H9 (cell line): ENCODE data around the gene RBM33. TPM values are rescaled to one million over a fixed set of nuclear protein-coding genes. Genes with fewer than 3 reads are reported as not detected.

Experiments
- DNase-seq: peaks from one replicate; pipeline ENCODE4 v3.0.0-alpha.2; 2017
- H2AFZ ChIP-seq: one replicate; pipeline ENCODE4 v1.6.1; 2013; ENCODE audit warnings: mild to moderate bottlenecking, low read length, control low read depth, moderate library complexity
- H2AK5ac ChIP-seq: 2 replicates; pipeline ENCODE4 v1.6.1; 2013; ENCODE audit warnings: low read length, control low read depth, mixed read lengths; ENCODE audit not compliant: insufficient read length
- H2BK120ac ChIP-seq: one replicate; pipeline ENCODE4 v1.6.1; 2013; ENCODE audit warnings: low read depth, mild to moderate bottlenecking, low read length, control low read depth, inconsistent platforms; ENCODE audit not compliant: poor library complexity, severe bottlenecking
- H2BK12ac ChIP-seq: 2 replicates; pipeline ENCODE4 v1.6.1; 2013; ENCODE audit warnings: low read length, control low read depth, mixed read lengths, low read depth; ENCODE audit not compliant: insufficient read length
- H2BK15ac ChIP-seq: 2 replicates; pipeline ENCODE4 v1.6.1; 2013; ENCODE audit warnings: low read depth, low read length, control low read depth
- H2BK20ac ChIP-seq: one replicate; pipeline ENCODE4 v1.6.1; 2013; ENCODE audit warnings: low read depth, mild to moderate bottlenecking, low read length, control low read depth, inconsistent platforms; ENCODE audit not compliant: poor library complexity, severe bottlenecking
- H2BK5ac ChIP-seq: 2 replicates; pipeline ENCODE4 v1.6.1; 2013; ENCODE audit warnings: low read length, control low read depth, mixed read lengths; ENCODE audit not compliant: insufficient read length
- H3K14ac ChIP-seq: 2 replicates; pipeline ENCODE4 v1.6.1; 2013; ENCODE audit warnings: low read length, control low read depth; ENCODE audit not compliant: insufficient read depth
- H3K18ac ChIP-seq: 2 replicates; pipeline ENCODE4 v1.6.1; 2013; ENCODE audit warnings: low read depth, mild to moderate bottlenecking, mixed read lengths, low read length, control low read depth; ENCODE audit not compliant: insufficient read length
- H3K23ac ChIP-seq: 2 replicates; pipeline ENCODE4 v1.6.1; 2013; ENCODE audit warnings: low read length, control low read depth, mixed read lengths, low read depth; ENCODE audit not compliant: insufficient read length
- H3K23me2 ChIP-seq: 2 replicates; pipeline ENCODE4 v1.6.1; 2013; ENCODE audit warnings: low read depth, mild to moderate bottlenecking, mixed read lengths, low read length, control low read depth; ENCODE audit not compliant: insufficient read length, poor library complexity, severe bottlenecking
- H3K27ac ChIP-seq: 2 replicates; pipeline ENCODE4 v1.5.1; 2013; ENCODE audit warnings: low read length, control low read depth, mixed read lengths, low read depth; ENCODE audit not compliant: insufficient read length
- H3K27me3 ChIP-seq: 2 replicates; pipeline ENCODE4 v1.6.1; 2013; ENCODE audit warnings: low read length, control low read depth, inconsistent platforms; ENCODE audit not compliant: insufficient read depth
- H3K4ac ChIP-seq: 2 replicates; pipeline ENCODE4 v1.6.1; 2013; ENCODE audit warnings: low read depth, mild to moderate bottlenecking, control low read depth, inconsistent platforms, low read length, moderate library complexity
- H3K4me1 ChIP-seq: 2 replicates; pipeline ENCODE4 v1.6.1; 2013; ENCODE audit warnings: low read length, control low read depth, inconsistent platforms; ENCODE audit not compliant: insufficient read depth
- H3K4me2 ChIP-seq: 2 replicates; pipeline ENCODE4 v1.6.1; 2013; ENCODE audit warnings: low read length, control low read depth, mixed read lengths; ENCODE audit not compliant: insufficient read length, insufficient read depth
- H3K56ac ChIP-seq: 2 replicates; pipeline ENCODE4 v1.6.1; 2013; ENCODE audit warnings: low read depth, mild to moderate bottlenecking, mixed read lengths, low read length, control low read depth; ENCODE audit not compliant: insufficient read length
- H3K79me1 ChIP-seq: 2 replicates; pipeline ENCODE4 v1.6.1; 2013; ENCODE audit warnings: low read depth, mild to moderate bottlenecking, moderate library complexity, low read length, control low read depth, inconsistent platforms; ENCODE audit not compliant: insufficient read depth, poor library complexity, severe bottlenecking
- H3K79me2 ChIP-seq: 2 replicates; pipeline ENCODE4 v1.6.1; 2013; ENCODE audit warnings: low read length, control low read depth, inconsistent platforms; ENCODE audit not compliant: insufficient read depth
- H3K9ac ChIP-seq: 2 replicates; pipeline ENCODE4 v1.6.1; 2013; ENCODE audit warnings: low read length, control low read depth, mixed read lengths; ENCODE audit not compliant: insufficient read length; ENCODE audit errors: extremely low read depth
- H3K9me3 ChIP-seq: one replicate; pipeline ENCODE4 v1.6.1; 2013; ENCODE audit warnings: low read depth, low read length, inconsistent platforms; ENCODE audit not compliant: control insufficient read depth
- H3T11ph ChIP-seq: one replicate; pipeline ENCODE4 v1.6.1; 2013; ENCODE audit warnings: mild to moderate bottlenecking, low read length, control low read depth, inconsistent platforms
- H4K20me1 ChIP-seq: one replicate; pipeline ENCODE4 v1.6.1; 2013; ENCODE audit not compliant: control insufficient read depth, insufficient read length, insufficient read depth
- H4K5ac ChIP-seq: 2 replicates; pipeline ENCODE4 v1.6.1; 2013; ENCODE audit warnings: low read depth, mild to moderate bottlenecking, mixed read lengths, low read length, control low read depth; ENCODE audit not compliant: insufficient read length
- H4K8ac ChIP-seq: replicated peaks from 2 replicates; pipeline ENCODE4 v1.6.1; 2013; ENCODE audit warnings: low read length, control low read depth, mixed read lengths, low read depth; ENCODE audit not compliant: insufficient read length
- H4K91ac ChIP-seq: 2 replicates; pipeline ENCODE4 v1.6.1; 2013; ENCODE audit warnings: low read depth, mild to moderate bottlenecking, moderate library complexity, mixed read lengths, low read length, control low read depth; ENCODE audit not compliant: insufficient read length
- H3K27ac Mint-ChIP-seq, 3 experiments: 2 replicates in 2 of 3; 3 replicates in 1 of 3; pipeline ENCODE4 v1.8.0; 2020 to 2021; ENCODE audit warnings: mixed read lengths in 3 of 3, mild to moderate bottlenecking in 1 of 3, moderate library complexity in 1 of 3
- H3K27me3 Mint-ChIP-seq: 2 replicates; pipeline ENCODE4 v1.8.0; 2021; ENCODE audit warnings: low read depth, mild to moderate bottlenecking, moderate library complexity, mixed read lengths
- H3K36me3 Mint-ChIP-seq, 3 experiments: 2 replicates in 2 of 3; 3 replicates in 1 of 3; pipeline ENCODE4 v1.8.0; 2020 to 2021; ENCODE audit warnings: low read depth in 3 of 3, mixed read lengths in 3 of 3; ENCODE audit not compliant: insufficient read depth in 1 of 3
- H3K4me1 Mint-ChIP-seq, 2 experiments: 2 replicates each; pipeline ENCODE4 v1.8.0; 2020; ENCODE audit warnings: mixed read lengths in 2 of 2
- H3K4me3 Mint-ChIP-seq, 2 experiments: 2 replicates in 1 of 2; 3 replicates in 1 of 2; pipeline ENCODE4 v1.8.0; 2020 to 2021; ENCODE audit warnings: mild to moderate bottlenecking in 2 of 2, mixed read lengths in 2 of 2, moderate library complexity in 1 of 2
- H3K9me3 Mint-ChIP-seq, 2 experiments: 2 replicates in 1 of 2; 3 replicates in 1 of 2; pipeline ENCODE4 v1.8.0; 2020; ENCODE audit warnings: mild to moderate bottlenecking in 2 of 2, mixed read lengths in 2 of 2, moderate library complexity in 1 of 2
- WGBS: extraction: QIAGEN DNeasy Blood & Tissue Kit; methylation state at CpG from one replicate; pipeline ENCODE4 v1.1.7; 2013; ENCODE audit warnings: missing lambda C conversion rate, low lambda C conversion rate, mixed read lengths; ENCODE audit not compliant: insufficient read length; ENCODE audit errors: extremely low coverage; 5-methylcytosine and 5-hydroxymethylcytosine counted together
- total RNA-seq: library from RNA; stranded (reverse); gene quantifications from 2 replicates; pipeline ENCODE4 v1.2.1, GENCODE V29; 2021
- TF ChIP-seq, protein P1 (sequence below): fragments of 200-600 bp; sonication (generic); conservative IDR thresholded peaks from 3 replicates; pipeline ENCODE4 v1.8.0; 2021; ENCODE audit warnings: antibody characterized with exemption, mild to moderate bottlenecking

The RBM33 gene
- total RNA-seq, 1 experiment from 2014 or later: 71.3 TPM

DNA sequence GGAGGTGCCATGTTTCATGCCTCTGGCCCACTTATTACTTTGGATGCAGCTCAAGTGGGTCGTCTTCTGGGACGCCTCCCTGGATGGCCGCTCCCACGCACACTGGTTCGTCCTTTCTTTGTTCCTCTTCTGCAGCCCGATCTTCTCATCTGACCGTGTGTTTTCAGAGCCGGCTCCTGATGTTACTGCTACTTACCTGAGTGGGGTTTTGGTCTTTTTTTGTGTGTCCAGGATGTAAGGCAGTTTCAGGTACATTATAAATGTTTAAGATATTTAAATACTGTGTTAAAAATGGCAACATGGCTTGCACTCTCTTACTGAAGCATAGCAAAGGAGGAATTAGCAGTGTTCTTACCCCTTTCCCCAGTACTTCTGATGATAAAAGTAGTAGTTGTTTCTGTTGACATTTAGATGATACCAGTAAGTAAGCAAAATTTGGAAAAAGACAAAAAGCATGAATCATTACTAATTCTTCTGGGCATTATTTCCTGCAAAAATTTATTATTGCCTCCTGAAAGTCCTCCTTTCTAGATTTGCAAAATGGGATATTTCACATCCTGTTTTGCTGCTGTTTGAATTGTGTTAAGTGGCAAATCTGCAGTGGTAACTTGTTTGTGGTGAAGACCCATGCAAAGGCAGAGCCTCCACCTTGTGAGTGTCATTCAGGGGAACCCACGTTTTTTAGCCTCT is 108.4 kb downstream of the RBM33 start:
- no peaks in the 10 kb centered on the region; the same call in 1 of the 2 replicates for H3K4me1 ChIP-seq
- no peak overlapping the region for H2BK20ac ChIP-seq
- no peaks in the 10 kb centered on the region for H4K20me1 ChIP-seq
- H3K27me3 ChIP-seq: no peaks in the 10 kb centered on the region
- H4K91ac ChIP-seq: no peak overlapping the region
- H2BK15ac ChIP-seq: no peak overlapping the region
- no peak overlapping the region for H3K27ac ChIP-seq
- no peak overlapping the region for H3K4me2 ChIP-seq
- H4K5ac ChIP-seq: no peak overlapping the region
- Mint-ChIP-seq H3K36me3 (peaks cover 19 to 22% (median 22%) of the 10 kb centered on the region in 3 experiments), H3K27ac (peak overlapping the region in 2 of 3 experiments; percentile 22 to 35; a peak in 4 of 7 replicates), H3K4me1 (peaks cover 35 to 37% of the 10 kb centered on the region in 2 experiments), H3K9me3 (peaks cover 6 to 7% of the 10 kb centered on the region in 2 experiments; a peak in 3 of 5 replicates), H3K4me3 (no peak overlapping the region; a peak in 1 of 5 replicates), H3K27me3 (no peaks in the 10 kb centered on the region)
- no peaks in the 10 kb centered on the region for H3K9me3 ChIP-seq
- WGBS: no CpG with 5 or more reads among the region's 9 CpGs
- TF ChIP-seq, protein P1, sequence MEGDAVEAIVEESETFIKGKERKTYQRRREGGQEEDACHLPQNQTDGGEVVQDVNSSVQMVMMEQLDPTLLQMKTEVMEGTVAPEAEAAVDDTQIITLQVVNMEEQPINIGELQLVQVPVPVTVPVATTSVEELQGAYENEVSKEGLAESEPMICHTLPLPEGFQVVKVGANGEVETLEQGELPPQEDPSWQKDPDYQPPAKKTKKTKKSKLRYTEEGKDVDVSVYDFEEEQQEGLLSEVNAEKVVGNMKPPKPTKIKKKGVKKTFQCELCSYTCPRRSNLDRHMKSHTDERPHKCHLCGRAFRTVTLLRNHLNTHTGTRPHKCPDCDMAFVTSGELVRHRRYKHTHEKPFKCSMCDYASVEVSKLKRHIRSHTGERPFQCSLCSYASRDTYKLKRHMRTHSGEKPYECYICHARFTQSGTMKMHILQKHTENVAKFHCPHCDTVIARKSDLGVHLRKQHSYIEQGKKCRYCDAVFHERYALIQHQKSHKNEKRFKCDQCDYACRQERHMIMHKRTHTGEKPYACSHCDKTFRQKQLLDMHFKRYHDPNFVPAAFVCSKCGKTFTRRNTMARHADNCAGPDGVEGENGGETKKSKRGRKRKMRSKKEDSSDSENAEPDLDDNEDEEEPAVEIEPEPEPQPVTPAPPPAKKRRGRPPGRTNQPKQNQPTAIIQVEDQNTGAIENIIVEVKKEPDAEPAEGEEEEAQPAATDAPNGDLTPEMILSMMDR: no peak
- no peak overlapping the region for H3T11ph ChIP-seq
- no peak overlapping the region for H2BK12ac ChIP-seq
- H3K56ac ChIP-seq: no peak overlapping the region
- H3K9ac ChIP-seq: no peak overlapping the region
- H3K79me1 ChIP-seq: peaks cover 14% of the 10 kb centered on the region
- H2AFZ ChIP-seq: no peak overlapping the region
- no peak overlapping the region for H3K14ac ChIP-seq
- H3K23me2 ChIP-seq: no peaks in the 10 kb centered on the region
- DNase-seq: no peak
- peaks cover 8% of the 10 kb centered on the region; the same call in 1 of the 2 replicates for H3K79me2 ChIP-seq
- H4K8ac ChIP-seq: no peak overlapping the region
- no peak overlapping the region for H2BK120ac ChIP-seq
- no peak overlapping the region for H2BK5ac ChIP-seq
- no peak overlapping the region for H2AK5ac ChIP-seq
- H3K23ac ChIP-seq: no peak overlapping the region
- H3K4ac ChIP-seq: no peak overlapping the region
- no peak overlapping the region for H3K18ac ChIP-seq
